Stimulated activated CD4-positive, alpha-beta T cell treated with anti-CD3 and anti-CD28 coated beads, TNF-alpha, amount 100 ng/mL, for 48 hours (primary cell): ENCODE measurements around the gene CACHD1.
"Not testable (repeated sequence)": the region's sequence is repeated elsewhere in the genome, so short reads cannot be mapped to it uniquely, and the experiment has no call there.

ENCODE experiments used
- DNase-seq, 3 donors: peaks; one replicate each; pipeline ENCODE4 v3.0.0-alpha.2; 2020; ENCODE audit warnings: low read depth in 3 of 3

CACHD1 gene

DNA sequence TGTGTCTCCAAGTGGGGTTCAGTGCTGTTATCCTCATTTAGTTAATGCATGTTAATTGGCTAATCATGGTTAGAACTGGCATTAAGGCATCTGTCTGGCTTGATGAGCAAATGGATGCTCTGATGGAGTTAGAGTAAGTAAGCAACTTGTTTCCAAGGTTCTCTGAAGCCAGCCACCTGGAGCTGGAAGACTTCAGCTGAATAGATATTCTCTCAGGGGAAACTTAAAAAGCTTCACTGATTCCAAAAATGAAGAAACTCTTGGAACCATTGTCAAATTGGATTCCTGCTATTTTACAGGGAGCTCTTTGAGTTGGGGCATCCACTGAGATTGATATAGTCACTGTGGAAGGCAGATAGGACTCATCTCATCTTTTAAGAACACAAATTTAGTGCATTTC lies 118.9 kb downstream of the CACHD1 start:
- DNase-seq = no peak

DNA sequence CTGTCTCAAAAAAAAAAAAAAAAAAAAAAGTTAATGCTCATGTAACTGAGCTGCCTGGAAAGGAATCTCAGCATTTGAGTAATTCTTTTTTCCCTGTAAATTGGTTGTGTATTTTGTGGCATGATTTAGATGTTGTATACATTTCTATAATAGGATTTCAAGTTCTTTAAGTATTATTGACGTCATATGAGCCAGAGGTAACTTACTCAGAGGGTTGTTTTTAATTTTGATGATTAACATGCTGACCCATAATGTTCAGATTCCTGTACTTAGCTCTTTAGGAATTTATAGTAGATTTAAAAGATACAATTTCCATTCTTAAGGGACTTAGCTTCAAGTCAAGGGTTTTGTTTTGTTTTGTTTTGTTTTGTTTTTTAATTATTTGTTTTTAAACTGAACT lies 120.4 kb downstream of the CACHD1 start:
- DNase-seq = no peak

DNA sequence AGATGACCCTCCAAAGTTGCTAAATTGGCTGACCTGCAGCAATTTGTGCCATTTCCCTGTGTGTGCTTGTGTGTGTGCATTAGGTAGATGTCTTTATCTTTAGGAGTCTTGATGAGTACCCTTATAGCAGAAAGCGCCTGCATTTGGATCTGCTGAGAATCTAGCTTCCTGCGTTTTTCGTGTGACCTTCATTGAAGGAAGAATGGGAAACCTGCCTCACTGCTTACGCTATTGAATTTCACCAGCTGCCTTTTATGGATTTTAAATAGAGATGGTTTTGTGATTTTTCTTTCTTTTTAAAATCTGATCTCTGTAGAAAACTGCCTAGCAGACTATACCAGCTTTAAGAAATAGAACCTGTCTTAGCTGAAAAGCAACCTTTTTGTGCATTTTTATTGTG lies 124.5 kb downstream of the CACHD1 start:
- no peak for DNase-seq

DNA sequence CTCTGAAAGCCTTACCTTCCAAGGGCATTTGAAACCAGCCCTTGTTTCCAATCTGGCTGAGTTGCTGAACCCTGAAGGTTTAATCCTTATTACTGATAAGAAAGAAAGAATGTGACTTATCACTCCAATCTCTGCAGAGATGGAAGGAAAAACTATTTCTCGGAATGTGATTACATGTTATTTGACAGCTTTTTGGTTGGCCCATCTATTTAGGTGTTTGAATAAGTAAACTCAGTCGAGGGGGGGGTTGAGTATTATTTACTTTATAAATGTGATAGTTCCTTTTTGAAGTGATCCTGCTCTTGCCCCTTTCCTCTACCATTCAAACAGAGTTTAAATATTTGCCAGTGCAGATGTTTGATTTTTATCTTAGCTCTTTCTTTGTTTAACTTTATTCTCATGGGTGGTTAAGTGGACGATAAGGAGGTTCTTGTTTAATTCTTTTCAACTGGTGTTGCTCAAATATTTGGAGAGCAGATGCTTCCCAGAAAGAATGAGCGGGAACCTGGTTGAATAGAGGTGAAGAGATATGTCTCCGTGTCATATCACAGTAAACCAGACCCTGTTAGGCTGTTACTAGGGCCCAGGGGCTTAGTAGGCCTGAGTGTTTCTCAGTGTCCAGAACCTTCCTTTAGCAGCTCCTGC lies 126.1 kb downstream of the CACHD1 start:
- DNase-seq = no peak

DNA sequence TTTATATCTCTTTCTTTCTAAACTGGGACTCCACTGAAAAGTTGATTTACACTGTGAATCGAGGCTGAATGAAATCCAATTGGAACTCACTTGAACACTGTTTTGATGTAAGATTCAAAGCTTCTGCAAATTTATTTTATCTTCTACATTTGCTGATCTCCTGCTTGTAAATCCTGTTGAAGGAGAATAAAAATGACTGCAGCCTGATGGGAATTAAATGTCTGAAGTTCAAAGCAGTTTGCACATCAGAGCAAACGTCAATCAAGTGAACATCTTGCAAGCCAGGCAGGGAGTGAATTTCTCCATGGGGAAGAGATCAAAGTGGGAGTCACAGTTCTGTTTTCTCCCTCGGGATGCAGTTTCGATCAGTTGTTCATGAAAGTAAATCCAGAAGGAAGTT lies 127.2 kb downstream of the CACHD1 start:
- no peak for DNase-seq

DNA sequence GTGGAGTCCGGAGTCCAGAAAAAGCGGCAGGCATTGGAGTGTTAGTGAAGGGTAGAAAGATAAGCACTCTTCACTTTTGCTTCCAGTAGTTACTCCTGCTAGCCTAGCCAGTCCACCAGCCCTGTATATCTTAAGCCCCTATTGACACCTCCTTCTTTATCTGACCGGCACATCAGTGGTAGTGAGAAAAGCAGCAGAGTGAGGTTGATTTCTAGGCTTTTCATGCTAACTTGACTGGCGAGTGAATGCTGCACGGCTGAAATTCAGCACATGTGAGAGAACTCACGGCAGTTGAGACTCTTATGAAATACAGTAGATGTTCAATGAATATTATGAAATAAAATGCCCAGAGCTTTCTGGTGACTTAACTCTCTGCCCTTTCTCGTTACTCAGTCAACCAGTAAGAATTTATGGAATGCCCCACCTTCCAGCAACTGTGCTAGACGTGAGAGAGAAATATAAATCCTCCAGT lies 128.2 kb downstream of the CACHD1 start:
- no peak for DNase-seq

DNA sequence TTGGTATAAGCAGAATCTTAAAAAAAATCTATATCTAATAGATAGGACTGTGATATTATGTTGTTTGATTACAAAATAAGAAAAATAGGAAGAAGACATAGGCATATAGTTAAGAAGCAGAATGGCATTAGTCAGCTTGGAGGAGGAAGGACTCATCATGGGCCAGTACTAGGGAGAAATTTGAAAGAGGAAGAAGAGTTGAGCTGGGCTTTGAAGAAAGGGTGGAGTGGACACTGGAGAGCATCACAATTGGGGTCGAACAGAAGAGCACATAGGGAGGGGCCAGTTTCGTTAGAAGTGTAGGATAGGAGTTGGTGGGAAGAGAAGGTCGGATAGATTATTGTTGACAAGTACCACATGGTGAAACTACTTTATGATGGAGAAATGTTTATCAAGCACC lies 129.3 kb downstream of the CACHD1 start:
- DNase-seq = no peak

DNA sequence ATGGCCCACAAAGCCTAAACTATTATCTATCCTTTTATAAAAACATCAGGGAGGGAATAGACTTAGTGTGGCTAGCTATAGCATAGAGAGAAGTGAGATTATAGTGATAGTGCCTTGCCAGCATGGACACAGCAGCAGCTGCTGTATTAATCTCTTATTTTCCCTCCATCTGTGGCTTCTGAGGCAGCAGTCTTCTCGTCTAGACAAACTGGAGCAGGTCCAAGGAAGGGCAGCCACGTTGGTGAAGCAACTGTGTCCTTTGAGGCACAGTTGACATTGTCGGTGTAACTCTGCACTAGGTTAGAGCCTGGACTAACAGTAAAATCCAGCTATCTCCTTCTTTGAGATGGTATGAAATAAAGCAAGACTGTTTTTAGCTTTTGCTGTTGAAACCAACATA lies 131.3 kb downstream of the CACHD1 start:
- no peak for DNase-seq

DNA sequence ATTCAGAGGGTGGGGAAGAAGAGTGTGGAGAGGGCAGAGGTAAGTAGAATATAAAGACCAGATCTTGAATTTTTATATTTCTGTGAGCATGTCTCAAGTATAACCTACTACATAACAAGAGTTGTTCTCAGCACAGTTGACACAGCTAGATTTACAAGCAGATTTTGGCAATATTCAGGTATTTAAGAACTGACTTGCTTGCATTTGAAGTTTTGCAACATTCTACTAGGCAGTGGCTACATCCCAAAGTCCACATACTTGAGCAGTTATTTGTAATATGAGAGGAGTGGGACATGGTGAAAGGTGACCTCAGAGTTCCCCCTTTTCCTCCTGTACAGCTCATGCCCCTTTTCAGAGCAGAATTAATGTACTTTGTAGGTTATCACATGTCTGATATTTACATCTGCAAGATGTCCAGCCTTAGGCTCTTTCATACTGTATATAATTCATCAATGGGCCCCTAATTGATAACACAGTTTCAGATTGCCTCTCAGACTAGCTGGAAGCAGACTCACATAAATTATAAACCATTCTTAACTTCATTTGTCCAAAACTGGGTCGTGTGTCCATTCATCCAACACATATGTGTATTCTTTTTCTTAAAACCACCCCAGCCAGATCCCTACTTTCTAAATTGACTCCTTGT lies 138.2 kb downstream of the CACHD1 start:
- no peak for DNase-seq

DNA sequence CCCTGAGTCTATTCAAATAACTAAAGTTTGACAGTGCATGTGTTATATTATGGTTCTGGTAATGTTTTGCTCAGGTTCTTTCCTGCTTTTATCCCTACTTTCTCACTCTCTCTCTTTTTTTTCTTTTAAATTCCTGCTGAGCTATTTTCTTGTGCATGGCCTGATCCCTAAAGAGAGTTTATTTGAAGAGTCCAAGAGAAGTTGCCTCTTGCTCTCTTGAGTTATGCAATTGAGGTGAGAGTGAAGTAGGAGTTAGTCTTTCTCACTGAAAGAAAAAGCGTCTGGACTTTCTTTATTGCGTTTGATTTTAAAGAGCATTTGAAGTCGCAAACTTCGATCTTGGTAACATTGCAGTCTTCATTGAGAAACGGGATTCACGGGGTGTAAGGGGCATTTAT lies 138.7 kb downstream of the CACHD1 start:
- DNase-seq = no peak

DNA sequence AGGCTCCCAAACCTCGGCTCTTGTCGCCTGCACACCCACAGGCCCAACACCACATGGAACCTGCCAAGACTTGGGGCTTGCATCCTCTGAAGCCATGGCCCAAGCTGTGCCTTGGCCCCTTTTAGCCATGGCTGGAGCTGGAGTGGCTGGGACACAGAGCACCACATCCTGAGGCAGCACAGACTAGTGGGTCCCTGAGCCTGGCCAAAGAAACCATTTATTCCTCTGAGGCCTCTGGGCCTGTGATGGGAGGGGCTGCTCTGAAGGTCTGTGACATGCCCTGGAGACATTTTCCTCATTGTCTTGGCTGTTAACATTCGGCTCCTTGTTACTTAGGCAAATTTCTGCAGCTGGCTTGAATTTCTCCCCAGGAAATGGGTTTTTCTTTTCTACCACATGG lies 141.0 kb downstream of the CACHD1 start:
- not testable (repeated sequence) for DNase-seq

DNA sequence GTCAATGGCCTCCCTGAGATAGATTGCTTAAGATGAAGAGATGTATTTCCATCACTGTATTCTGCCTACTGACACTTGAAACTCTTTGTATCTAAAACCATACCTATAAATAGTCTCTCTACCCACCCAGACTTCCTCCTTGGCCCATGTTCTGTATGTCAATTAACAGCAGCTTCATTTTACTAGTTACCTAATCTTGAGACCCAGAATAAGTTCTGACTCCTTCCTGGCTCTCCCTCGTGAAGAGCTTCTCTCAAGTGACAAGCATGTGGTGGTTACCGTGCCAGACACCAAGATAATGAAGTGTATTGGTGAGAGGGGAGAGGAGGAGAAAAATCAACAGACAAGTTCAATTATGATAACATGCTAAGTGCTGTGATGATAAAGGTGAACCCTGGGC lies 146.1 kb downstream of the CACHD1 start:
- DNase-seq = no peak

DNA sequence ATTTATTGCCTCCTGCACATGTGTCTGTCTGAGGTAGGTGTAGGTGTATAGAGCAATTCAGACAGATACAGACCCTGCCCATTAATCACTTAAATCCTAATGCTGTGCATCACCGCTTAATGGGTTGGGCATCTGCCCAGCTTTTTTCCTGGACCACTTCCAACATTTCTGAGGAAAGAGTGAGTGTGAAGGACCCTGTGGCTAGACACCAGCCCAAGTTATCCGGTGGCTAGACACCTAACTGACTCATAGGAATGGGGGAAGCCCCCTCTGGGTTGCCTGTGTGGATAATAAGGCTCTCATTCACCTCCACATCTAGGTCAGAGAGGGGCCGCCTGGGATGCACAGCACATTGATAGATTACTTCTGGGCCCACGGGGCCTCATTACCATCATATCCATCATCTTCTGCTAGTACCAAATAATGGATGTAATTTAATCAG lies 153.8 kb downstream of the CACHD1 start:
- peak in 2 of 3 donors; percentile 5 to 8 for DNase-seq

DNA sequence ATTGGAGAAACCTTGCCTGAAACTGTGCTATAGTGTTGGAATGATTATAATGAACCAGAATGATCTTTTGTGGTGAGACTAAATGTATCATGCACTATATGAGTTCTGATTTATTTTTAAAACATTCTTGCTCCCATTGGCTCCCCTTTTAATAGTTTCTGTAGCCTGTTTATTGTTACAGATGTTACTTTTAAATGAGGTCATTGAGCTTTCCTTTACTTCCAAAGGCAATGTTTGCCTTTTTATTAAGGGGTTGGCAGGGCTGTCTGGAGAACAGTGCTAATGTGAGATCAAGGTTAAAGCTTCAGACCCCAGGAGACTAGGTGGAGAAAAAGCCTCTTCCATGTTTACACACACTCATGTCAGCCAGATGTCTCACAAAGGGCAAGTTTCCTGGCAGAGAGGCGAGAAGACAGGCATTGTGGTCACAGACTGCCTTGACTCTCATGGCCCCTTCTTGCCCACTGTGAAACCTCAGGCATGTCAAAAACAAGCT lies 154.3 kb downstream of the CACHD1 start:
- DNase-seq = no peak

DNA sequence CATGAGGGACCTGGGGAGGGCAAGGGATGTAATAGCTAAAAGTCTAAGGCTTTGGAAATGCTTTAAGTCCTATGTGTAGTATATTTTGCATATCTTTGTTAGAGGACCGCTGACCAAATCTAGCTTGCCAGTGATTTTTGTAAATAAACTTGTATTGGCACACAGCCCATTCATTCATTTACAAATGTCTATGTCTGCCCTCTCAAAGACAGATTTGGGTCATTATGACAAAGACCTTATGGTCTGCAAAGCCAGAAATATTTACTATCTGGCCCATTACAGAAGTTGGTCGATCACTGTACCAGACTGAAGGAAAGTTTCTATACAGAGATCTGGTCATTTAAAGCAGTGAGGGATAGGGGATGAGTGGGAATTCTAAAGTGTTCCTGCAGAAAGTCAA lies 154.9 kb downstream of the CACHD1 start:
- no peak for DNase-seq

DNA sequence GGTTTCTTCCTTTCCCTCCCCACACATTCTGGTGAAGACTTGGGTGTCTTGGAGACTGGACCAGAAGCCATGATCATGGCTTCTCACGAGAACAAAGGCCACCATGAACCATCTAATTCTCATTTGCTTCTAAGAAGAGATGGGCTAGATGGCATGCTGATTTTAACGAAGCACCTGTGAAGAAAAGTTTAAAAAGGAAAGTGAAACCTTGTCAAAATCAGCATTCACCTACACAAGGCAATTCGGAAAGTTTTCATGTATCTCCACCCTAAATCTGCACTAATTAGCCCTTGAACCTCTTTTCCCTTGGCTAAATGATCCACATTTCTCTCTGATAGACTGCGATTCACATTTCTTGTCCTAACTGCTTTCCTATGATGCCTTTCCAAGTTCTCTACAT lies 160.7 kb downstream of the CACHD1 start:
- no peak for DNase-seq

DNA sequence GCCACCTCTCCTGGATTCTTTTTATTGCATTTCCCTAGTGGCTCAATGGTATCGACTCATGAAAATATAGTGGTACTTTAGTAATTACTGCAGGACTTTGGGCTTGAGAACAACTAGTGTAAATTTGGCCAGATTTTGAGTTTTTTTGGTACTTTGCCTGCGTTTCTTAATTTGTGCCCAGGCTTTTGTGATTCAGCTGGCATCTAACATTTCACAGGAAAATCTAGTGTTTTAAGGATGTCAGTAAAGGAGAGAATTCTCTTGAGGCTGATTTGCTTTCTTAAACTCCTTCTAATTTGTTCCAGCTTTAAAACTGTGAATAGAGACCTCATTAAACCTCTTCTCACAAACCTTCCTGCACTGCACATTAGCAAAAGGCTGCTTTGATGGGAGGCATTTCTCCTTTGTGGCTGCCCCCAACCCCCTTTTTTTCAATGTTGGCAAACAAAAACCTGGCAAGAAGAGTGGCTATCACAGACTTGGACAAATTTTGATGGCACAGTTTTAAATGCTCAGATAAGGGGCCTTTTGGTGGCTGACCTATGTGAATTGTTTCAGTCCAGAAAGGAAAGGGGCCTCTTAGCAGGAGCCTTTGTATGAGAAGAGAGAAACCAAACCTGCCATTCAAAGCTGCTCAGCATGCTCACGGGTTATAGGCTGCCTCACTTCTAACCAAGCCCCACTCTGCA lies 161.6 kb downstream of the CACHD1 start:
- no peak for DNase-seq

DNA sequence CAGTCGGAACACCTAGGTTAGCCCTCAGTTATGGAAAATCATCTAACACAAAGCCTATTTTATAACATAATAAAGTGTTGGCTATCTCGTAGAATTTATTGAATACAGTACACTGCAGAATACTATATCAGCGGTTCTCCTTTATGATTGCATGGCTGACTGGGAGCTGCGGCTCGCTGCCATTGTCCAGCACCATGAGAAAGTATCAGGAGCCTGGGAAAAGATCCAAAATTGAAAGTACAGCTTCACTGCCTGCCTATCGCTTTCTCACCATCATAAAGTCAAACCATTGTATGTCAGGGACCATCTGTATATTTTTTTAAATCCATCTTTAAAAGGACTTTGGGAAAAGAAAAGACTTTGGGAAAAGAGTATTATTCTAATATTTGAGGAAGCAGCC lies 163.0 kb downstream of the CACHD1 start:
- no peak for DNase-seq

DNA sequence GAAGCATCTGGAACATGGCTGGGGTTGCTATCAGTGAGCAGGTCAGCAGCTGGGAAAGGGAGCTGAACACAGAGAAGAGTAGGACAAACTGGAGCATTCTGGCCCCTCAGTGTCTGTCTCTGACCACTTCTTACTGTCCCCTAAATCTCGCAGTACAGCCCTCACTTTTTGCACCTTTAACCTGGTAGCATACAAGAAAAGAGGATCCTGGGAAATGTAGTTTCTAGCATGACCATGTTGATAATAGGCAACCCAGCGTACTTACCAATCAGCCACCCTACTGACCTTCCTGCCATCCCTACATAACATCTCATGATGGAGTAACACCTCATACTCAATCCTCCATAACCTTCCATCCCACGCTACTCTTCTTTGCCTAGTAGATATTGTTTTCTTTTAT lies 175.8 kb downstream of the CACHD1 start:
- DNase-seq = no peak

DNA sequence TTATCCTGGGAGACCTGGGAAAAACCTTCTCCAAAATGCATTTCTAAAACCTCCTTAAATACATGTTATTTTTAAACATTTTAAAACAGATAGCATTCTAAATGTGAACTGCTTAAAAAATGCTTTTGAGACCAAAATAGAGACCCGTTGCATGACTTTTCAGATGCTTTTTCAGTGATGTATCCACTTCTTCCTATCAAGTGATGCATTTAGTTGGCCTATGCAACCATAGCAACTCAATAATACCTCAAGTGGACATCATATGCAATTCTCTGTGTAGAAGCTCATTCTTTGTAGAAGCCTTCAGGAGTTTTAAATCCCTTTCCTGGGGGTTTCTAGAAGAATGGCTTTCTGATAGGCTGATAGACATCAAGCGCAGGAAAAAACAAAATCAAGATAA lies 180.5 kb downstream of the CACHD1 start:
- no peak for DNase-seq

DNA sequence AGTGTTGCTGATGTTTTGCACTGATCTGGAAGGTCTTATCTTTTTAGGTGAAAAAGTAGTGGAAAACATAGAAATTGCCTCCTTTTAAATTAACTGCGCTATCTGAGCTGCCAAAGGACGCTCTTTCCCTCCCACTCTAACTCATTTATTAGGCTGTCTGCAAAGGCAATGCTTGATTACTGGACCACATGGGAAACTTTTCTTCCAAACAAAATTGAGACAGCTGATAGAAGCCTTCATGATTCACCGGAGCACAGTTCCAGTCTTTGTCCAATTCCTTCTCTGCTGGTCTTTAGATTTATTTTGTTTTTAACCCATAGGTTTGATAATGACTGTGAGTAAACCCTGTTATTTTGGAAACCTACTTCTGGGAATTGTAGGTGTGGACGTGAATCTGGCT lies 181.9 kb downstream of the CACHD1 start:
- DNase-seq = no peak

DNA sequence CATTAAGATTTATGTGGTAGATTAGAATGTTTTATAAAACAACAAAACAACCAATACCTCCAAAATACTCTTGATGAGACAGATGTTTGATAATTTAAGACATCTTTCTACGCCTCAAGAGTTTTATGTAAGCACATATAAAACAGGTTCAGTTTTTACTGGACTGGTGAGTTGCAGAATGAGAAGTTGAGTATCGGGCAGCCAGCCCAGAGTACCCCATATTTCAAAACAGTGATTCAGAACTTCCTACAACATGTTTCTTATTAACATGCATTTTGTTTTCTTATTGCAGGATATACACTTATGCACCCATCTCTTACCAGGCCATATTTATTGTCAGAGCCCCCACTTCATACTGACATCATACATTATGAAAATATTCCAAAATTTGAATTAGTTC lies 183.5 kb downstream of the CACHD1 start:
- no peak for DNase-seq
